ENCODE data around the gene KIFBP.

DNA sequence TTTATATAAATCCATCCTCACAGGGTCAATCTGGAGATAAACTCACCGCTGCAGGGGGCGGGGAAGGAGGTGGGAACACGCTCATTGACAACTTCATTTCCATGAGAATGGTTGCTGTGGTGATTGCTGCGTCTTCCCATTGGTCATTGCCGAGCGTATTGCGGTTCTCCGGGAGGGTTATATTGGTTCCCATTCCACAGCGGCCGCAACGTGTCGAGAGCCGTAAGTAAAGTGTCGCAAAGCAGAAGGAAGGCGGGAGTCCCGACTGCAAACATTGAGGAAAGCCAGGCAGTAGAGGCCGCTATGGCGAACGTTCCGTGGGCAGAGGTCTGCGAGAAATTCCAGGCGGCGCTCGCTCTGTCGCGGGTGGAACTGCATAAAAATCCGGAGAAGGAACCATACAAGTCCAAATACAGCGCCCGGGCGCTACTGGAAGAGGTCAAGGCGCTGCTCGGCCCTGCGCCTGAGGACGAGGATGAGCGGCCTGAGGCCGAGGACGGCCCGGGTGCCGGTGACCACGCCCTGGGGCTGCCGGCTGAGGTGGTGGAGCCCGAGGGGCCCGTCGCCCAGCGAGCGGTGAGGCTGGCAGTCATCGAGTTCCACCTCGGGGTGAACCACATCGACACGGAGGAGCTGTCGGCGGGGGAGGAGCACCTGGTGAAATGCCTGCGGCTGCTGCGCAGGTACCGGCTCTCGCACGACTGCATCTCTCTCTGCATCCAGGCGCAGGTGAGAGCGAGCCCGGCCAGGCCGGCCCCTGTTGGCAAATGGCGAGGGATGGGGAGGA, at the start of gene KIFBP:
- TF ChIP-seq POLR2AphosphoS5 (IDR thresholded peaks at IDR 0.05) = peak; percentile 92 to 98 (median 96)
- TF ChIP-seq, protein P1, sequence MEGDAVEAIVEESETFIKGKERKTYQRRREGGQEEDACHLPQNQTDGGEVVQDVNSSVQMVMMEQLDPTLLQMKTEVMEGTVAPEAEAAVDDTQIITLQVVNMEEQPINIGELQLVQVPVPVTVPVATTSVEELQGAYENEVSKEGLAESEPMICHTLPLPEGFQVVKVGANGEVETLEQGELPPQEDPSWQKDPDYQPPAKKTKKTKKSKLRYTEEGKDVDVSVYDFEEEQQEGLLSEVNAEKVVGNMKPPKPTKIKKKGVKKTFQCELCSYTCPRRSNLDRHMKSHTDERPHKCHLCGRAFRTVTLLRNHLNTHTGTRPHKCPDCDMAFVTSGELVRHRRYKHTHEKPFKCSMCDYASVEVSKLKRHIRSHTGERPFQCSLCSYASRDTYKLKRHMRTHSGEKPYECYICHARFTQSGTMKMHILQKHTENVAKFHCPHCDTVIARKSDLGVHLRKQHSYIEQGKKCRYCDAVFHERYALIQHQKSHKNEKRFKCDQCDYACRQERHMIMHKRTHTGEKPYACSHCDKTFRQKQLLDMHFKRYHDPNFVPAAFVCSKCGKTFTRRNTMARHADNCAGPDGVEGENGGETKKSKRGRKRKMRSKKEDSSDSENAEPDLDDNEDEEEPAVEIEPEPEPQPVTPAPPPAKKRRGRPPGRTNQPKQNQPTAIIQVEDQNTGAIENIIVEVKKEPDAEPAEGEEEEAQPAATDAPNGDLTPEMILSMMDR (IDR thresholded peaks at IDR 0.05) = no peak

Measured in sigmoid colon (tissue), 4 donors.